Measurements from ENCODE around the gene KIAA0319L.

GRCh38 chr1:35589516-35590427 is 32.6 kb upstream of the KIAA0319L start:
- no peak for TF ChIP-seq CTCF (IDR thresholded peaks at IDR 0.05; ENCODE audit: low read depth, low read length, poor library complexity, severe bottlenecking)
- TF ChIP-seq EZH2phosphoT487 (IDR thresholded peaks at IDR 0.05; ENCODE audit: borderline replicate concordance, low read length): no peak

All from DOHH2 (cell line).